ENCODE results near the gene PROSER2. TPM values are rescaled to one million over a fixed set of nuclear protein-coding genes. Genes with fewer than 3 reads are reported as not detected.

Gene PROSER2
- total RNA-seq, result 10 to 100 TPM in 4 of 7 donors, 1 to 10 TPM in 3; 5.2 to 15.4 (median 10.8) TPM
- 1 to 10 TPM; 1.6 to 3.5 (median 1.6) TPM for polyA plus RNA-seq
- long read RNA-seq, donor 1, transcript PROSER2-201 (4 exons, 3,333 nt), result major isoform, 7 of 9 reads
- long read RNA-seq, donor 1, partial matches to known transcripts, result 0 of 9 reads
- long read RNA-seq, donor 1, other reads (novel, unspliced or antisense), result 0 of 9 reads
- long read RNA-seq, donor 2, partial matches to known transcripts, result 0 of 3 reads
- long read RNA-seq, donor 2, other reads (novel, unspliced or antisense), result 0 of 3 reads

DNA sequence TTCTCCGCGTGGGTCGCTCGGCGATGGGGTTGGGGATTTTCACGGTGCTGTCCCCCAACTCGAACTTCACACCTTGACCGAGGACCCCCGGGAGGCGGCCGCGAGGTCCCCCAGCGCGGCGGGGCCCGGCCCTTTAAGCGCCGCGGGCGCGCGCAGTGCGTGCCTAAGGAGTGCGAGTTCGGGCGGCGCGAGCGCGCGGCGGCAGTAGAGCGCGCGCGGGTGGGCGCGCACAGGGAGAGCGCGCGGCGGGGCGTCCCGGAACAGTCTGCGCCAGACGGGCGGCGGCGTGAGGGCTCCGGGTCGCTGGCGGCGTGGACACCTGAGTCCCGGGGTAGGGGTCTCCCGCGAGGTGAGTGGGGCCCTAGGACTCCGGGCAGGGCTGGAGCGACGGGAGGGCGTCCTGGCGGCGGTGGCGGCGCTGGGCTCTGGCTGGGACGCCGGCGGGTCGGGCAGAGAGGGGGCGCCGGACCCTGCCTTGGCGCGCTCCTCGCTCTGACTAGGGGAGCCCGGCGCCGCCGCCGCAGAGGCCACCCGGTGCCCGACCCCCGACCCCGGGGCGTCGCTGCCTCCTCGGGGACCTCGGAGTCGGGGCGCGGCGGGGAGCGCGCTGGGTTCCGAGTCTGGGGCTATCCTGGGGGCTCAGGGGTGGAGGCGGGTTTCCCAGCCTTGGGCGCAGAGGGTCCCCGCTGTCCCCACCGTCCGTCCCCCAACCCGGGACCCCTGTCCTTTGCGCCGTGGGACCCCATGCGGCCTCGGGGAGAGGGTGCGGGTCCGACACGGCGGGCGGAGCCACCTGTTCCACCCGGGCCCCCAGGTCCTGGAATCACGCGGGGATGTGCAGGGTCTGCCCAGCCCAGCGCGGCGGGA, at the start of gene PROSER2:
Gene PROSER2, plus strand, starts transcription at position 235 of the 867 bp plus-strand sequence. CDS start 28,722 bp downstream, outside the sequence.
- WGBS, 5 donors, result 0 to 2% (median 1%) methylated on average over 54 to 114 of the region's 114 CpGs
- H3K36me3 ChIP-seq, result no peaks in the 10 kb centered on the region
- TF ChIP-seq POLR2A (IDR thresholded peaks at IDR 0.05), result peak in 1 of 3 donors; percentile 52
- TF ChIP-seq, protein P1, sequence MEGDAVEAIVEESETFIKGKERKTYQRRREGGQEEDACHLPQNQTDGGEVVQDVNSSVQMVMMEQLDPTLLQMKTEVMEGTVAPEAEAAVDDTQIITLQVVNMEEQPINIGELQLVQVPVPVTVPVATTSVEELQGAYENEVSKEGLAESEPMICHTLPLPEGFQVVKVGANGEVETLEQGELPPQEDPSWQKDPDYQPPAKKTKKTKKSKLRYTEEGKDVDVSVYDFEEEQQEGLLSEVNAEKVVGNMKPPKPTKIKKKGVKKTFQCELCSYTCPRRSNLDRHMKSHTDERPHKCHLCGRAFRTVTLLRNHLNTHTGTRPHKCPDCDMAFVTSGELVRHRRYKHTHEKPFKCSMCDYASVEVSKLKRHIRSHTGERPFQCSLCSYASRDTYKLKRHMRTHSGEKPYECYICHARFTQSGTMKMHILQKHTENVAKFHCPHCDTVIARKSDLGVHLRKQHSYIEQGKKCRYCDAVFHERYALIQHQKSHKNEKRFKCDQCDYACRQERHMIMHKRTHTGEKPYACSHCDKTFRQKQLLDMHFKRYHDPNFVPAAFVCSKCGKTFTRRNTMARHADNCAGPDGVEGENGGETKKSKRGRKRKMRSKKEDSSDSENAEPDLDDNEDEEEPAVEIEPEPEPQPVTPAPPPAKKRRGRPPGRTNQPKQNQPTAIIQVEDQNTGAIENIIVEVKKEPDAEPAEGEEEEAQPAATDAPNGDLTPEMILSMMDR (IDR thresholded peaks at IDR 0.05 in 8 of 11, conservative IDR thresholded peaks at IDR 0.05 in 3 of 11), result peak in 1 of 11 experiments; percentile 8
- peak; percentile 77 to 86 (median 86) for TF ChIP-seq POLR2AphosphoS5 (IDR thresholded peaks at IDR 0.05)
- intact Hi-C loops (cut with DNase I; ENCODE audit: low total_unique reads), result no loop called here
- H3K4me3 ChIP-seq, result peak within 1 kb of the TSS; percentile 59 to 81 (median 69)
- H3K4me1 ChIP-seq, result peaks cover 0 to 59% (median 28%) of the 10 kb centered on the region in 6 donors
- H3K27me3 ChIP-seq (replicated peaks in 1 of 7), result peaks cover 0 to 36% (median 12%) of the 10 kb centered on the region in 7 donors
- peak within 1 kb of the TSS; percentile 60 to 89 (median 82) for H3K27ac ChIP-seq
- DNase-seq, result peak; percentile 79
- no peaks in the 10 kb centered on the region for H3K9me3 ChIP-seq

DNA sequence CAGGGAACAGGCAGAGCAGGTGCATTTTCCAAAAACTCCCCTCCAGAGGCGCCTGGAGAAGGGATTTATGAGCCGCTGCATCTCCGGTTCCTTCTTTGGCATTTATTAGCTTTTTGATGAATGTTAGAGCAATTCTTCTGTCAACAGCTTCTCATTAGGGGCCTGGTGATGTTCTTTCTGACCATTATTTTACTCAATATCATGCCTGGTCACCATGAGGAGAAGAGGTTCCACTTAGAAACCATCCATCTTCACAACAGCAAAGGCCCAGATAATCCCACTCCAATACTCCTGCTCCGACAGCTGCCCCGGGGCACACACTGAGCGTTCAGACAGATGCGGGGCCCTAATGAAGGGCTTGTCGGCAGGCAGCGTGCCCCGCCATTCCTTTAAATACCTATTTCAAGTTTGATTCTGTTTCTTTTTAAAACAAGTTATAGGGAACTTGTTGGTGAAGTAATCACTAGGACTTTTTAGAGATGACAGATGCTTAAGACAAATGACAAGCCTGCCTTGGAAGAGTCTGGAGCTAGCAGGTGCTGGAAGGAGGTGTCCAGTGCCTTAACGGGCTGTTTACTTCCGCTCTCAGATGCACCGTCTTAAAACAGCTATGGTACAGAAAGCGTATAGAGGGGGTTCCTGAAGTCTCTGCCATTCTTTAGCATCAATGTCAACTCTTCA, 49.3 kb upstream of the PROSER2 start:
- no peaks in the 10 kb centered on the region for H3K36me3 ChIP-seq
- no peaks in the 10 kb centered on the region for H3K27me3 ChIP-seq (replicated peaks in 1 of 7)
- WGBS, 5 donors, result 90 to 92% (median 91%) methylated on average over 14 of the region's 14 CpGs
- H3K27ac ChIP-seq, result no peak overlapping the region
- H3K4me3 ChIP-seq, result no peak overlapping the region
- no peaks in the 10 kb centered on the region for H3K4me1 ChIP-seq
- TF ChIP-seq POLR2A (IDR thresholded peaks at IDR 0.05) (no peak), POLR2AphosphoS5 (IDR thresholded peaks at IDR 0.05) (no peak)
- TF ChIP-seq, protein P1 (IDR thresholded peaks at IDR 0.05 in 8 of 11, conservative IDR thresholded peaks at IDR 0.05 in 3 of 11), result no peak
- no peaks in the 10 kb centered on the region for H3K9me3 ChIP-seq
- intact Hi-C loops (cut with DNase I; ENCODE audit: low total_unique reads), result no loop called here
- DNase-seq, result no peak

DNA sequence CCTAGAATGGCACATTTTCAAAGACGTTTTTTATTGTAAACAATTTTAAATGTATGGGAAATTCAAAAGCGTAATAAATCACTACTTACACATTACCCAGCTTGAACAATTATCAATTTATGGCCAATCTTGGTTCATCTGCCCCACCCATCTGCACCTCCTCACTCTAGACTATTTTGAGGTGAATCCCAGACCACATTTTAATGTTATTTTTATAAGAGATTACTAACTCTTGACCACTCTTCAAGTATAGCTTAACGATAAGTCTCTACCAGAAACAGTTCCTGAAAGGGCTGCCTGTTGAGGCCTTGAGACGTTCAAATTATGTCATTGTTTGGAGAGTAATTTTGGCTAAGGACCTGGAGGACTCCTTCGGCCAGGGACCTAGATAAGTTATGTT, 47.7 kb upstream of the PROSER2 start:
- intact Hi-C loops (cut with DNase I; ENCODE audit: low total_unique reads), result no loop called here
- DNase-seq, result no peak
- Histone ChIP-seq H3K27me3 (replicated peaks in 1 of 7) (no peaks in the 10 kb centered on the region), H3K4me3 (no peak overlapping the region), H3K36me3 (no peaks in the 10 kb centered on the region), H3K4me1 (no peaks in the 10 kb centered on the region), H3K27ac (no peak overlapping the region), H3K9me3 (no peaks in the 10 kb centered on the region)
- TF ChIP-seq POLR2A (IDR thresholded peaks at IDR 0.05) (no peak), POLR2AphosphoS5 (IDR thresholded peaks at IDR 0.05) (no peak)
- TF ChIP-seq, protein P1 (IDR thresholded peaks at IDR 0.05 in 8 of 11, conservative IDR thresholded peaks at IDR 0.05 in 3 of 11), result no peak
- 66 to 84% (median 72%) methylated on average over 5 of the region's 5 CpGs for WGBS, 5 donors

Data from spleen (tissue), 13 donors.